ENCODE data around the gene KCNQ4.

The KCNQ4 gene

GRCh38 chr1:40844079-40844478, 60.5 kb downstream of the KCNQ4 start:
- no peak for DNase-seq

- no peak for DNase-seq
These were observed 61.6 kb downstream of the KCNQ4 start for GRCh38 chr1:40844887-40845878.

- DNase-seq: no peak
These were observed 62.3 kb downstream of the KCNQ4 start for GRCh38 chr1:40845895-40846294.

GRCh38 chr1:40847023-40847745, 63.6 kb downstream of the KCNQ4 start:
- DNase-seq: no peak

GRCh38 chr1:40848530-40849189, 65.1 kb downstream of the KCNQ4 start:
- DNase-seq: no peak

- no peak for DNase-seq
These were observed 66.4 kb downstream of the KCNQ4 start for GRCh38 chr1:40849801-40850592.

- no peak for DNase-seq
These were observed 68.1 kb downstream of the KCNQ4 start for GRCh38 chr1:40851643-40852042.

GRCh38 chr1:40853113-40853884, 69.7 kb downstream of the KCNQ4 start:
- no peak for DNase-seq

GRCh38 chr1:40853885-40854170, 70.2 kb downstream of the KCNQ4 start:
- peak; percentile 28 for DNase-seq

GRCh38 chr1:40855513-40855912, 71.9 kb downstream of the KCNQ4 start:
- DNase-seq: no peak

- no peak for DNase-seq
These were observed 72.5 kb downstream of the KCNQ4 start for GRCh38 chr1:40856116-40856515.

GRCh38 chr1:40856656-40857302, 73.2 kb downstream of the KCNQ4 start:
- peak; percentile 70 for DNase-seq

- peak; percentile 91 for DNase-seq
These were observed 74.2 kb downstream of the KCNQ4 start for GRCh38 chr1:40857737-40858136.

- DNase-seq: peak; percentile 68
These were observed 75.3 kb downstream of the KCNQ4 start for GRCh38 chr1:40858856-40859416.

GRCh38 chr1:40860706-40861223, 77.2 kb downstream of the KCNQ4 start:
- no peak for DNase-seq

- DNase-seq: no peak
These were observed 77.8 kb downstream of the KCNQ4 start for GRCh38 chr1:40861224-40862003.

- peak; percentile 45 for DNase-seq
These were observed 78.6 kb downstream of the KCNQ4 start, which contains the start of gene CITED4 for GRCh38 chr1:40862008-40862863. Gene CITED4 (minus strand): TSS chr1:40862363. CDS start chr1:40862127, 236 bp downstream.

- DNase-seq: no peak
These were observed 84.6 kb downstream of the KCNQ4 start for GRCh38 chr1:40868051-40868723.

All from NCI-H524 treated with DMSO at 0.1 percent for 48 hours (cell line).